Loucy (cell line): ENCODE data around the gene SAMMSON.

Source experiments
- CTCF ChIP-seq: fragments of 200-600 bp; sonication (generic); conservative IDR thresholded peaks from 2 replicates; pipeline ENCODE4 v1.5.1; 2014; ENCODE audit warnings: mild to moderate bottlenecking, antibody characterized with exemption, low read length
- EZH2phosphoT487 ChIP-seq: fragments of 200-600 bp; IDR thresholded peaks from 2 replicates; pipeline ENCODE4 v1.6.1; 2018; ENCODE audit warnings: antibody characterized with exemption, mild to moderate bottlenecking, moderate library complexity, borderline replicate concordance

- TF ChIP-seq CTCF (no peak), EZH2phosphoT487 (no peak)
Observed at GRCh38 chr3:69994919-69995318, 4.6 kb upstream of the SAMMSON start.
